HG03354 (cell line): ENCODE results near the gene SSR3.
"Not testable (repeated sequence)": the region's sequence is repeated elsewhere in the genome, so short reads cannot be mapped to it uniquely, and the experiment has no call there.

Source experiments
- ATAC-seq: cut with Tn5 transposase; IDR thresholded peaks from one replicate; pipeline ENCODE4 v1.9.1; 2021; ENCODE audit warnings: mild to moderate bottlenecking; ENCODE audit not compliant: unreplicated experiment, poor library complexity, severe bottlenecking

SSR3 gene

GRCh38 chr3:156554842-156555687, at the start of gene SSR3:
SSR3 (minus strand) TSS chr3:156555117; CDS start chr3:156555089, 28 bp downstream.
- peak; percentile 99 for ATAC-seq

GRCh38 chr3:156604064-156604641, 49.2 kb upstream of the SSR3 start:
- no peak for ATAC-seq

GRCh38 chr3:156603379-156604017, 48.6 kb upstream of the SSR3 start:
- ATAC-seq = no peak

DNA sequence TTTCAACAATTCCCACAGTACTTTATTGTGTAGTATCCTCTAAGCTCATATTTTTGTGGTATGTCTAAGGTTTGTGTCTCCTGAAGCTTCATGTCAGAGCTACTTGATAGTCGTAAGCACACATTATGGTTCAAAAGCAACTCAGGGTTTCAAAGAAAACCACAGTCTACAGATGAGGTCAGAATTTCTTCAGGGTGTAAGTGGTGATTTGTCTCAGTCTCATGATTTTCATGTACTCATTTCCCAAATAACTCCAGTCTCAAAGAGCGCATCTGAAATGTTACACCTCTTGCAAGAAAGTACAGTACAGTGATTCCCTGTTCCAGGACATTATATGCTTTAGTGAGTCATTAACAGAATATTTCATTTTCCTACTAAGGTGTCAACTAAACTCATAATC, 47.5 kb upstream of the SSR3 start:
- no peak for ATAC-seq

- no peak for ATAC-seq
Measured at GRCh38 chr3:156601497-156601896, 46.6 kb upstream of the SSR3 start.

GRCh38 chr3:156600834-156601233, 45.9 kb upstream of the SSR3 start:
- no peak for ATAC-seq

- no peak for ATAC-seq
Measured at GRCh38 chr3:156599089-156599874, 44.4 kb upstream of the SSR3 start.

DNA sequence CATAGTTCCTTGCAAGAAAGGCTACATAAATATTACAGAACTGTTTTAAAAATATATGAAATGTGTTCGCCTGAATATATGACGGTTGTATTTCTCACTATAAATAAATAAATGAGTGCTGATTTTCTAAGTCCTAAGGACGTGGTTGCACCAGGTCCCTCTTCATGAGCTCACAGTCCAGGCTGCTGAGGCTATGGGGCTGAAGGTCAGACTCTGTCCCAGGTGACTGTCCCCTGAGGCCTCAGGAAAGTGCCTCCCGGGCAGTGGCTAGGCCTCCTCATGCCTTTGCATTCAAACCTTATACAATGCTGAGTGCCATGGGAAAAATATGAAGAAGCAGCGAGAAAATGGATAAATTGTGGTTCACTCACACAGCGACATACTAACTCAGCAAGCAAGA, 43.5 kb upstream of the SSR3 start:
- no peak for ATAC-seq

DNA sequence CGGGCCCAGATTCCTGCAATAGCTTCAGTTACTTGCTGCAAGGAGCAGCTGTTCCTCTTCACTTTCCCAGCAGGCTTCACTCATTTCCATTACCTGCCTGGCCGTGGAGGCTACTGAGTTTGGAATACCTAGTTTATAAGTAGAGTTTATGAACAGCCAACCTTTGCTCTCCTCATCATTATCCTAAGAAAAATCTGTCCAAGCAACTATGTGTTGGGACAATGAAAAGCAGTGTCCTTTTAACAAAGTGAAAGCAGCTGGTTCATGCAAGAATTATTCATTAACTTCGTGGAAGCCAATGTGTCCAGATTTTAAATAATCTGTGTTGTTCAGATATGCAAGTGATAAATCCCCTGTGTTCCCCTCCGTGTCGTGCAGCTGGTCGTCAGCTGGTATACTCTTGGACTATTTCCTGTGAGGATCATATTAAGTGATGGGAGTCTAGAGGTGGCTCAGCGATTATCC, 39.3 kb upstream of the SSR3 start:
- ATAC-seq = peak; percentile 72

- no peak for ATAC-seq
Measured at GRCh38 chr3:156593814-156594213, 38.9 kb upstream of the SSR3 start.

DNA sequence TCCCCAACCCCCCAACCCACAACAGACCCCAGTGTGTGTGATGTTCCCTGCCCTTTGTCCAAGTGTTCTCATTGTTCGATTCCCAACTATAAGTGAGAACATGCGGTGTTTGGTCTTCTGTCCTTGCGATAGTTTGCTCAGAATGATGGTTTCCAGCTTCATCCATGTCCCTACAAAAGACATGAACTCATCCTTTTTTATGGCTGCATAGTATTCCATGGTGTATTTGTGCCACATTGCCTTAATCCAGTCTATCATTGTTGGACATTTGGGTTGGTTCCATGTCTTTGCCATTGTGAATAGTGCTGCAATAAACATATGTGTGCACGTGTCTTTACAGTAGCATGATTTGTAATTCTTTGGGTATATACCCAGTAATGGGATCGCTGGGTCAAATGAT, 34.9 kb upstream of the SSR3 start:
- ATAC-seq = not testable (repeated sequence)

DNA sequence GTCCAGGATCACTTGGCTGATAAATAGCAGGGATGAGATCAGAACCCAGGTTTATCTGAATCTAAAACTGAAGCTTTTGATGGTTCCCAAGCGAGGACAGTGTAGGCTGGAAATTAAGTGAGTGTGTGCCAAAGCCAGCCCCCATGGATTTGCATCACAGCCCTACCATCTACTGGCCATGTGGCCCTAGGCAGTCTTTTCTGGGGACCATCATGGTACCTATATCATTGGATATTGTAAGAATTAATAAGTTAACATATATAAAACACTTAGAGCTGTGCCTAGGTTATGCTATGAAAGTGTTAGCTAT, 32.8 kb upstream of the SSR3 start:
- no peak for ATAC-seq

DNA sequence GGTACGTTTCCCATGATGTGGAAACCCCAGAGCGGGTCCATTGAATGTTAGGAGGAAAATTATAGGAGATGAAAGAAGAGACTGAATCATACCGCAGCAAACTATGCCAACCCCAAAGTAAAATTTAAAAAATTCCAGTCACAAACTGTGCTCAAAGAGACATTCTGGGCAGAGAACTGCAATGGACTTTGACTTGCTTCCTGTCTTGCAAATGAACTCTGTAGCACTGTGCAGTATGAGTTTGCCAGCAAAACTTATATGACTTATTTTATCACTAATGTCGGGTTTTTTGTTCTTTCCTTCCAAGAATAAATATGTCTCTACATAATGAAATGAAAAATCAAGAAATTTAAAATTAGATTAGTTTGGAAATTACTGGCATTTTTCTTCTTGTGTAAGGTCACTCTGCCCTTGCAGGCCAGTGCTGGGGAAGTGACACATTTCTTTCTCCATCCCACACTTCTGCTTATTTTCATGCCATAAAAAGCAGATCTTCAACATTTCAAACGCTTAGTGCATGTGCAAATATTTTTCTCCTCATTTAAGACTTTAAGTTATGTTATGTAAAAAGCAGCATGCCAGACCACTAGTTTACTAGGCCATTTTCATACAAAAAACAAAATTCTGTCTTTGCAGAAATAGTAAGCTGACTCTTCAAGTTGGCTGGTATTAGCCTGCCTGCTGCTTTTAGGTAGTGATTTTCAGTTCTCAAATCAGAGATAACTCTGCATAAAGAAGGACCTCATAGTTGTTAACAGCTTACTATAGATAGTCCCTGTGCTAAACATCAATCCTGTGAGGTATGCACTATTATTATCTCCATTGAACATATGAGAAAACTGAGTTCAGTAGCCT, 32.2 kb upstream of the SSR3 start:
- ATAC-seq = no peak

GRCh38 chr3:156583469-156583868, 28.6 kb upstream of the SSR3 start:
- no peak for ATAC-seq

GRCh38 chr3:156582532-156583183, 27.7 kb upstream of the SSR3 start:
- ATAC-seq = peak; percentile 68

DNA sequence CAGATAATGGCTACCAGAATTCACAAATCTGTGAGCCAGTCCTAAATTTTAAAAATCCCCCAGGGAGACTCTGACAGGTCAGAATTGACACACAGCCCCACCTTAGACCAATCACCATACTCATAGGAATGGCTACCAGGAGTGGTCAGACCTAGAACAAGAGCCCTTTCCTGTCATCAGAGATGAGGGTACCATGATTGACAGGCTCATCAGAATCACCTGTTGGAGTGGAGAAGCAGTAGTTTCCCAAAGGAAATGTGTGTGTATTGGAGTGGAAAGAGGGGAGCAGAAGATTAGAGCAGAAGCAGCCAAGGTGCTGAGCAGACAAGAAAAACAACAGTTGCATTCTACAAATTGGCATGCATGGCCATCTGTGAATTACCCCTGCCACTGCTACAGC, 27.0 kb upstream of the SSR3 start:
- no peak for ATAC-seq

DNA sequence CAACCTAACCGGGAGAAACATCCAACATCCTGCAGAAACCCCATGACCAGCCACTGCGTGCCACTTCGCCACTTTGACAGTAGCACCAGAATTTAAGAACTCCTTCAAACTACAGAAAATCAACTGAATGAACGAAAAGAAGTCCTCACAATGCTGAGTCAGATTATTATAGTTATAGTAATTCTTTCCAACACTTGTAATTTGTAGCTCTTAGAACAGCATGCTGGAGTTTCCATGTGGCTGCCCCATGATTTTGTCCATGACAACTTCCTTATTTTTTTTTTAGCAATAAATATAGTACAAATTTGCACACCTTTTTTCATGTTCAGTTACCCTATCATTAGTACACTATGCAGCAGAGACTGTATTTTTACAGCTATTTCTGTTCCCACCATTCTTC, 26.1 kb upstream of the SSR3 start:
- no peak for ATAC-seq

GRCh38 chr3:156579427-156579851, 24.5 kb upstream of the SSR3 start:
- ATAC-seq = no peak

GRCh38 chr3:156577736-156578135, 22.8 kb upstream of the SSR3 start:
- no peak for ATAC-seq
